H1 (cell line): ENCODE measurements around the gene SMARCB1. TPM values are rescaled to one million over a fixed set of nuclear protein-coding genes. Genes with fewer than 3 reads are reported as not detected.

Experiments used
- EP300 ChIP-seq, 2 experiments: IDR thresholded peaks; 1 replicate in 1 of 2; 2 replicates in 1 of 2; pipeline ENCODE4 v1.6.1; 2011 to 2012; ENCODE audit warnings: low read depth in 2 of 2, low read length in 2 of 2, mild to moderate bottlenecking in 2 of 2, borderline replicate concordance in 1 of 2, inconsistent platforms in 1 of 2, moderate library complexity in 1 of 2
- HDAC6 ChIP-seq: IDR thresholded peaks from one replicate; pipeline ENCODE4 v1.7.1; 2012; ENCODE audit warnings: low read depth, mild to moderate bottlenecking, inconsistent platforms, low read length, moderate library complexity
- MAFK ChIP-seq: IDR thresholded peaks from 2 replicates; pipeline ENCODE4 v1.6.1; 2012; ENCODE audit warnings: low read depth, mild to moderate bottlenecking, improper control_type of control experiment, low read length
- POLR2AphosphoS5 ChIP-seq: IDR thresholded peaks from 2 replicates; pipeline ENCODE4 v1.6.1; 2011; ENCODE audit warnings: low read depth, low read length
- SUZ12 ChIP-seq: fragments of 200-600 bp; sonication (generic); IDR thresholded peaks from 2 replicates; pipeline ENCODE4 v1.6.1; 2012; ENCODE audit warnings: mild to moderate bottlenecking, inconsistent platforms, low read length, moderate library complexity, mixed read lengths
- TCF12 ChIP-seq: IDR thresholded peaks from 2 replicates; pipeline ENCODE4 v1.6.1; 2011; ENCODE audit warnings: low read depth, mild to moderate bottlenecking, low read length
- polyA plus RNA-seq, 7 experiments: library from polyadenylated mRNA; depleted of rRNA in 3 of 7; stranded (reverse) in 5 of 7; unstranded in 2 of 7; fragments of >200 nt in 5 of 7; fragments of 200-250 nt in 2 of 7; gene quantifications; 1 replicate in 5 of 7; 2 replicates in 1 of 7; 4 replicates in 1 of 7; pipeline versions ENCODE4 v1.2.1 to v1.2.3, GENCODE V29; 2011 to 2013; ENCODE audit warnings: missing spikeins in 2 of 7, mixed read lengths in 2 of 7
- total RNA-seq: library from RNA; stranded (reverse); fragmentation: NEBNext Ultra II Directional; extraction: Animal tissue kit (Norgen Biotek cat#: 25700); gene quantifications from 2 replicates; pipeline ENCODE4 v1.2.1, GENCODE V29; 2021

SMARCB1 gene
- total and polyA plus RNA-seq, 2 of the 8 experiments (the other 6 are each of a cell fraction or from before 2014, with no cell fraction given): 116 to 145 TPM

DNA sequence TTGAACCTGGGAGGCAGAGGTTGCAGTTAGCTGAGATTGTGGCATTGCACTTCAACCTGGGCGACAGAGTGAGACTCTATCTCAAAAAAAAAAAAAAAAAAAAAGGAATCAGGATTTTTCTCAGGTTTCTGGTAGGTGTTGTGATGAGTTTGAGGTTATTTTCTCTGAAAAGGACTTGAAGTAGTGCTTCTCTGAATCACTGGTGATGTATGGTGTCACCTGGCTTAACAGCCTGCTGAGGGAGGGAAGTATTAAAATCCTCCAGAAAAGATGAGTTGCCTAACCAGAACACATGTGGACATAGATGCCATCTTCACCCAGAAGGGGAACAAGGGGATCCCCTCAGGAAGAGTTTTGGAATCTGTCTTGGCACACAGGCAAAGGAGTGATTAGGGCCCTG is 20.1 kb downstream of the SMARCB1 start (continued):
- TF ChIP-seq POLR2AphosphoS5 (no peak), EP300 (IDR thresholded peaks at IDR 0.05; ENCODE audit: borderline replicate concordance in 1 of 2, low read depth in 2 of 2, low read length in 2 of 2) (no peak), HDAC6 (no peak), TCF12 (no peak), MAFK (no peak), SUZ12 (no peak)
- TF ChIP-seq, all 59 proteins: peak for 0
